Body of pancreas (tissue), 4 donors: ENCODE data around the gene SUPT5H. TPM values are rescaled to one million over a fixed set of nuclear protein-coding genes. Genes with fewer than 3 reads are reported as not detected.

Experiments used
- ATAC-seq: fragments of 150-250 bp; one replicate; pipeline ENCODE4 v1.9.1; 2016
- DNase-seq, 4 donors: peaks; one replicate each; pipeline ENCODE4 v3.0.0-alpha.2; 2019
- H3K27ac ChIP-seq, 4 donors: fragments of 200-600 bp; sonication (generic); 1 replicate in 3 of 4; 2 replicates in 1 of 4; pipeline versions ENCODE4 v1.5.1 to v1.6.1; 2016 to 2019; ENCODE audit warnings: mild to moderate bottlenecking in 1 of 4, mixed read lengths in 1 of 4, moderate library complexity in 1 of 4
- H3K27me3 ChIP-seq, 2 donors: fragments of 200-600 bp; sonication (generic); one replicate each; pipeline ENCODE4 v1.6.0; 2016; ENCODE audit warnings: mild to moderate bottlenecking in 1 of 2
- H3K36me3 ChIP-seq, 2 donors: fragments of 200-600 bp; sonication (generic); replicated peaks in 1 of 2; 2 replicates each; pipeline ENCODE4 v1.5.1; 2016; ENCODE audit warnings: low read depth in 2 of 2; ENCODE audit not compliant: insufficient read depth in 1 of 2
- H3K4me1 ChIP-seq: fragments of 200-600 bp; sonication (generic); one replicate; pipeline ENCODE4 v1.6.0; 2016
- H3K4me3 ChIP-seq, 2 donors: fragments of 200-600 bp; sonication (generic); 1 replicate in 1 of 2; 2 replicates in 1 of 2; pipeline ENCODE4 v1.5.1; 2016 to 2019
- H3K9me3 ChIP-seq, 3 donors: fragments of 200-600 bp; sonication (generic); 1 replicate in 2 of 3; 2 replicates in 1 of 3; pipeline ENCODE4 v1.5.1; 2016
- CTCF ChIP-seq, 7 experiments: fragments of 450-650 bp in 4 of 7; fragments of 200-600 bp in 3 of 7; sonication (generic) in 3 of 7; IDR thresholded peaks; one replicate each; pipeline ENCODE4 v1.5.1; 2016 to 2019; ENCODE audit warnings: antibody characterized with exemption in 7 of 7
- POLR2A ChIP-seq, 3 donors: fragments of 450-650 bp; IDR thresholded peaks; one replicate each; pipeline ENCODE4 v1.6.1; 2016; ENCODE audit warnings: antibody characterized with exemption in 3 of 3, mild to moderate bottlenecking in 2 of 3
- WGBS, 2 donors: methylation state at CpG; one replicate each; pipeline ENCODE4 v1.1.5; 2017; 5-methylcytosine and 5-hydroxymethylcytosine counted together
- intact Hi-C: fragments of 100-400 bp; cut with DNase I; formaldehyde crosslinking; loops from one replicate; pipeline ENCODE4 v1.15.1; 2023
- total RNA-seq, 2 donors: library from RNA; depleted of rRNA; stranded (reverse); fragments of >200 nt; gene quantifications; one replicate each; pipeline ENCODE4 v1.1.0, GENCODE V29; 2016

Gene SUPT5H
- total RNA-seq, 2 donors from 2014 or later = 82.0 to 90.3 TPM

- ATAC-seq = no peak
- TF ChIP-seq CTCF (IDR thresholded peaks at IDR 0.05) (no peak), POLR2A (IDR thresholded peaks at IDR 0.05) (no peak)
- Histone ChIP-seq H3K27me3 (no peaks in the 10 kb centered on the region), H3K9me3 (no peaks in the 10 kb centered on the region), H3K36me3 (peaks cover 0 to 7% of the 10 kb centered on the region in 2 donors), H3K27ac (no peak overlapping the region), H3K4me1 (peaks cover 19% of the 10 kb centered on the region), H3K4me3 (no peak overlapping the region)
- 70 to 88% methylated on average over 5 to 6 of the region's 6 CpGs for WGBS, 2 donors
- no peak for DNase-seq
- intact Hi-C loops = no loop called here
These were observed 37.8 kb downstream of the SUPT5H start for GRCh38 chr19:39483141-39483540.

GRCh38 chr19:39489756-39490155 is 44.4 kb downstream of the SUPT5H start:
- DNase-seq (no peak), ATAC-seq (no peak)
- TF ChIP-seq CTCF (IDR thresholded peaks at IDR 0.05) (no peak), POLR2A (IDR thresholded peaks at IDR 0.05) (no peak)
- H3K36me3 ChIP-seq = peaks cover 9 to 17% of the 10 kb centered on the region in 2 donors
- intact Hi-C loops = no loop called here
- H3K4me3 ChIP-seq = no peak overlapping the region
- H3K27ac ChIP-seq = no peak overlapping the region
- H3K4me1 ChIP-seq = no peaks in the 10 kb centered on the region
- H3K9me3 ChIP-seq = no peaks in the 10 kb centered on the region
- WGBS, 2 donors = 75 to 78% methylated on average over 4 to 10 of the region's 10 CpGs
- H3K27me3 ChIP-seq = no peaks in the 10 kb centered on the region

- TF ChIP-seq POLR2A (IDR thresholded peaks at IDR 0.05) (no peak), CTCF (IDR thresholded peaks at IDR 0.05) (no peak)
- no peak for DNase-seq
- ATAC-seq = no peak
- WGBS, 2 donors = 83 to 88% methylated on average over 6 of the region's 6 CpGs
- H3K4me1 ChIP-seq = no peaks in the 10 kb centered on the region
- intact Hi-C loops = no loop called here
- H3K36me3 ChIP-seq = peaks cover 9 to 13% of the 10 kb centered on the region in 2 donors
- no peaks in the 10 kb centered on the region for H3K27me3 ChIP-seq
- no peaks in the 10 kb centered on the region for H3K9me3 ChIP-seq
- no peak overlapping the region for H3K4me3 ChIP-seq
- no peak overlapping the region for H3K27ac ChIP-seq
These were observed 46.8 kb downstream of the SUPT5H start for GRCh38 chr19:39492225-39492624.

- Histone ChIP-seq H3K4me3 (no peak overlapping the region), H3K27ac (no peak overlapping the region), H3K4me1 (peaks cover 3% of the 10 kb centered on the region), H3K27me3 (no peaks in the 10 kb centered on the region), H3K36me3 (peaks cover 9 to 13% of the 10 kb centered on the region in 2 donors), H3K9me3 (no peaks in the 10 kb centered on the region)
- ATAC-seq = no peak
- intact Hi-C loops = no loop called here
- TF ChIP-seq POLR2A (IDR thresholded peaks at IDR 0.05) = no peak
- TF ChIP-seq CTCF (IDR thresholded peaks at IDR 0.05) = no peak
- DNase-seq = no peak
- WGBS, 2 donors = 89 to 93% methylated on average over 3 of the region's 3 CpGs
These were observed 47.4 kb downstream of the SUPT5H start for GRCh38 chr19:39492788-39493187.

- no peak overlapping the region for H3K4me3 ChIP-seq
- intact Hi-C loops = no loop called here
- H3K27ac ChIP-seq = no peak overlapping the region
- H3K36me3 ChIP-seq = peaks cover 0 to 4% of the 10 kb centered on the region in 2 donors
- 83 to 87% methylated on average over 5 of the region's 5 CpGs for WGBS, 2 donors
- ATAC-seq (no peak), DNase-seq (no peak)
- peaks cover 18% of the 10 kb centered on the region for H3K4me1 ChIP-seq
- TF ChIP-seq POLR2A (IDR thresholded peaks at IDR 0.05) (no peak), CTCF (IDR thresholded peaks at IDR 0.05) (no peak)
- no peaks in the 10 kb centered on the region for H3K9me3 ChIP-seq
- peaks cover 0 to 9% of the 10 kb centered on the region in 2 donors for H3K27me3 ChIP-seq
These were observed 49.3 kb downstream of the SUPT5H start for GRCh38 chr19:39494661-39495060.
